Endodermal cell (in vitro differentiated cells): Measurements from ENCODE around the gene KHDC4. TPM values are rescaled to one million over a fixed set of nuclear protein-coding genes. Genes with fewer than 3 reads are reported as not detected.

Experiments used
- DNase-seq: peaks from one replicate; pipeline ENCODE4 v3.0.0-alpha.2; 2017
- H3K27ac ChIP-seq: 2 replicates; pipeline ENCODE4 v1.5.1; 2013; ENCODE audit warnings: mild to moderate bottlenecking, low read depth, low read length, moderate library complexity
- H3K27me3 ChIP-seq: 2 replicates; pipeline ENCODE4 v1.6.1; 2013; ENCODE audit warnings: mild to moderate bottlenecking, low read length, moderate library complexity; ENCODE audit not compliant: insufficient read depth, control insufficient read depth, poor library complexity, severe bottlenecking
- H3K36me3 ChIP-seq: 2 replicates; pipeline ENCODE4 v1.7.0; 2013; ENCODE audit warnings: mild to moderate bottlenecking, low read length, moderate library complexity; ENCODE audit not compliant: control insufficient read depth, insufficient read depth
- H3K4me1 ChIP-seq: one replicate; pipeline ENCODE4 v1.7.0; 2013; ENCODE audit warnings: low read length; ENCODE audit not compliant: control insufficient read depth, insufficient read depth
- H3K4me3 ChIP-seq: 2 replicates; pipeline ENCODE4 v1.5.1; 2013; ENCODE audit warnings: mild to moderate bottlenecking, low read length, moderate library complexity
- H3K9ac ChIP-seq: 2 replicates; pipeline ENCODE4 v1.6.1; 2013; ENCODE audit warnings: mild to moderate bottlenecking, low read length, moderate library complexity; ENCODE audit not compliant: poor library complexity, severe bottlenecking; ENCODE audit errors: extremely low read depth
- H3K9me3 ChIP-seq: 2 replicates; pipeline ENCODE4 v1.6.1; 2013; ENCODE audit warnings: mild to moderate bottlenecking, low read length, moderate library complexity; ENCODE audit not compliant: control insufficient read depth
- H3K27ac Mint-ChIP-seq: 2 replicates; pipeline ENCODE4 v1.8.0; 2020; ENCODE audit warnings: mixed read lengths
- H3K27me3 Mint-ChIP-seq: 2 replicates; pipeline ENCODE4 v1.8.0; 2021; ENCODE audit warnings: mild to moderate bottlenecking, mixed read lengths; ENCODE audit not compliant: insufficient read depth
- H3K36me3 Mint-ChIP-seq: 2 replicates; pipeline ENCODE4 v1.8.0; 2020; ENCODE audit warnings: low read depth, mixed read lengths
- H3K4me1 Mint-ChIP-seq: 2 replicates; pipeline ENCODE4 v1.8.0; 2020; ENCODE audit warnings: mixed read lengths
- H3K4me3 Mint-ChIP-seq: 2 replicates; pipeline ENCODE4 v1.8.0; 2020; ENCODE audit warnings: mild to moderate bottlenecking, moderate library complexity, mixed read lengths
- H3K9me3 Mint-ChIP-seq: 2 replicates; pipeline ENCODE4 v1.8.0; 2020; ENCODE audit warnings: mild to moderate bottlenecking, mixed read lengths
- WGBS, 2 experiments: methylation state at CpG; one replicate each; pipeline versions ENCODE4 v1.1.5 to v1.1.7; 2013; ENCODE audit warnings: missing lambda C conversion rate in 2 of 2, mixed read lengths in 1 of 2; ENCODE audit not compliant: insufficient coverage in 1 of 2, insufficient read length in 1 of 2; 5-methylcytosine and 5-hydroxymethylcytosine counted together
- total RNA-seq, 2 donors: library from RNA; stranded (reverse); fragmentation: NEBNext Ultra II Directional in 1 of 2; extraction: Animal tissue kit (Norgen Biotek cat#: 25700) in 1 of 2; gene quantifications; 2 replicates in 1 of 2; 3 replicates in 1 of 2; pipeline ENCODE4 v1.2.1, GENCODE V29; 2021
- TF ChIP-seq, protein P1 (sequence below): fragments of 200-600 bp; sonication (generic); conservative IDR thresholded peaks from 2 replicates; pipeline ENCODE4 v1.5.0; 2021; ENCODE audit warnings: antibody characterized with exemption, mild to moderate bottlenecking

Gene KHDC4
- total RNA-seq, 2 donors from 2014 or later: 67.7 to 76.2 TPM

DNA sequence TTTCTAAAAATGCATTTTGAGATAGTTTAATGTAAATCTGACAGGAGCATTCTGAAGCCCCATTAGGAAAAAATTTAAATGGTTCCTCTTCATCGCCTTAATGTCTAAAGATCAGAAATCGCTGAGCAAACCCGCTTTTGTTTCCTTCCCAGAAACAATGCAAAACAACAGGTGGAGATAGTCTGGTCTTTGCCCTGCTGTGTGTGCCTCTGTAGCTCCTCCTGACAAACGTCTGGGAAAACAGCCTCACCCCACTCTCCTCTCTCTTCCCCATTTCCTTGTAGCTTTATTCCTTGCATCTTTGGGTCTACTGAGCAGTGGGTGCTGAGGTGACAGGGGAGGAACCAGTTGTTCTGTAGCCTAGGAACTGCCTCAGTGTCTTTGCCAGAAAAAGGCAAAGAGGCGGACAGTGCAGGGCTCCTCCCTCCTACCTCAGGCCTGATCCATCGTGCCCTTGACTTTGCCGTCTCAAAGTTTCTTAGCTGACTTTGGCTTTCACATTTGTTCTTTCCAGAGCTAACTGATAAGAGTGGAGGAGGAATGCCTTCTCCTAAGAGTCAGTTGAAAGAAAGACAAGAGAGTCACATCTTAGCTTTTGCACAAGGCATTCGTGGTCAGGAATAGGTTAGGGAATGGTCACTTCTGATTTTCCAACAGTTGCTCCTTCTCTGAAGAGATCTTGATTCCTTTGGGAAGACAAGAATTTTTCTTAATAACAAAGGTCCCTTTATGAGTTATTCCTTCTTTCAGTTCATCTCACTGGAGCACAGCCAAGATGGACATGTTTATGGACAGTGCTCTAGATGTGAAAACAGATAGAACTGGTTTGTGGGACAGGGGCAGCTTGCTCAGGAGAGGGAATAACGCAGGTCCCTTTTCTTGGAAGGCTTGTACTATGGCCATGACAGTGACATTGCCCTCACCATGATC lies 49.9 kb downstream of the KHDC4 start:
- Mint-ChIP-seq H3K36me3 (no peaks in the 10 kb centered on the region), H3K4me3 (no peak overlapping the region), H3K4me1 (peaks cover 10% of the 10 kb centered on the region), H3K27ac (no peak overlapping the region), H3K9me3 (no peaks in the 10 kb centered on the region), H3K27me3 (peaks cover 5% of the 10 kb centered on the region)
- no peaks in the 10 kb centered on the region for H3K36me3 ChIP-seq
- no peak for DNase-seq
- no peak overlapping the region for H3K4me3 ChIP-seq
- no peaks in the 10 kb centered on the region for H3K4me1 ChIP-seq
- peaks cover 22% of the 10 kb centered on the region for H3K27me3 ChIP-seq
- no peak overlapping the region for H3K9ac ChIP-seq
- no peak overlapping the region for H3K27ac ChIP-seq
- TF ChIP-seq, protein P1, sequence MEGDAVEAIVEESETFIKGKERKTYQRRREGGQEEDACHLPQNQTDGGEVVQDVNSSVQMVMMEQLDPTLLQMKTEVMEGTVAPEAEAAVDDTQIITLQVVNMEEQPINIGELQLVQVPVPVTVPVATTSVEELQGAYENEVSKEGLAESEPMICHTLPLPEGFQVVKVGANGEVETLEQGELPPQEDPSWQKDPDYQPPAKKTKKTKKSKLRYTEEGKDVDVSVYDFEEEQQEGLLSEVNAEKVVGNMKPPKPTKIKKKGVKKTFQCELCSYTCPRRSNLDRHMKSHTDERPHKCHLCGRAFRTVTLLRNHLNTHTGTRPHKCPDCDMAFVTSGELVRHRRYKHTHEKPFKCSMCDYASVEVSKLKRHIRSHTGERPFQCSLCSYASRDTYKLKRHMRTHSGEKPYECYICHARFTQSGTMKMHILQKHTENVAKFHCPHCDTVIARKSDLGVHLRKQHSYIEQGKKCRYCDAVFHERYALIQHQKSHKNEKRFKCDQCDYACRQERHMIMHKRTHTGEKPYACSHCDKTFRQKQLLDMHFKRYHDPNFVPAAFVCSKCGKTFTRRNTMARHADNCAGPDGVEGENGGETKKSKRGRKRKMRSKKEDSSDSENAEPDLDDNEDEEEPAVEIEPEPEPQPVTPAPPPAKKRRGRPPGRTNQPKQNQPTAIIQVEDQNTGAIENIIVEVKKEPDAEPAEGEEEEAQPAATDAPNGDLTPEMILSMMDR: no peak
- WGBS, 2 experiments: 78 to 85% methylated on average over 4 to 9 of the region's 9 CpGs
- H3K9me3 ChIP-seq: no peaks in the 10 kb centered on the region

DNA sequence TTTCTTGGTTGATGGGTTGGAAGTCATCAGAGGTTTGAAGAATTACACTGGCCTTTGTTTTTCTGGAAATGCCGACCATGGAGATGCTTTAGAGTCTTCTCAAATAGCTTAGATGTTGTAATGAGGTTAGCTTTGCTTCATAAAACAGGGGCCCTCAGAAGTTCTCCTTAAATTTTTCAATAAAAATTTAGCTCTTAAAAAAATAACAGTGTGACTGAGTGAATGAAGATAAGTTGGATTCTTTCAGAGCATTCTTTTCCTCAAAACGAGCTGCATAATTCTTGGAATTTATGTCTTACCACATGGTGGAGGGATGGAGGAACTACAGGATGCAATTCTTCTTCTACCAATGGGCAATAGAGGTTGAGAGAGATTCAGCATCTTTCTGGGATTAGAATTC lies 51.4 kb downstream of the KHDC4 start:
- no peak for DNase-seq
- TF ChIP-seq, protein P1: peak; percentile 36
- H3K4me1 Mint-ChIP-seq: peaks cover 10% of the 10 kb centered on the region
- Histone ChIP-seq H3K9ac (no peak overlapping the region), H3K27ac (no peak overlapping the region), H3K36me3 (no peaks in the 10 kb centered on the region), H3K4me1 (no peaks in the 10 kb centered on the region), H3K9me3 (no peaks in the 10 kb centered on the region), H3K27me3 (peaks cover 22% of the 10 kb centered on the region), H3K4me3 (no peak overlapping the region)
- H3K36me3 Mint-ChIP-seq: no peaks in the 10 kb centered on the region
- peaks cover 5% of the 10 kb centered on the region for H3K27me3 Mint-ChIP-seq
- no peak overlapping the region for H3K4me3 Mint-ChIP-seq
- whole genome bisulfite sequencing, 2 experiments: 86 to 96% methylated on average over 1 to 2 of the region's 2 CpGs
- no peaks in the 10 kb centered on the region for H3K9me3 Mint-ChIP-seq
- no peak overlapping the region for H3K27ac Mint-ChIP-seq

DNA sequence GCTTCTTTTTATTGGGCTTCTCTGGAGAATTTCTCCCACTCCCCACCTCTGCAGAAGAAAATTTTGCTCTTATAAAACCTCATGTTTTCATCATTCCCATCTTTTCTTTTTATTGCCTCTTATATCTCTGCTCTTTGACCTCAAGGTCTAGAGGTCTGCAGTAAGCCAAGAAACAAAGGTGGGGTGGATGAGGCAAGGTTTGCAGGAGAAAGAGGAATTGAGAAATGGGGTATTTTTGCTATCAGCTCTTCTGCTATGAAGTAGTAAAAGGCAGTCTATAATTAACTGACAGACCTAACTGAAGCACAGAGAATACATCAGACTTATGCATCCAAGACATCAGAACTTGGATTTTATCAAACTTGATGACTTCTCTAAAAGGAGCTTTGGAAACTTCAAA lies 52.0 kb downstream of the KHDC4 start:
- Histone ChIP-seq H3K9me3 (no peaks in the 10 kb centered on the region), H3K4me1 (no peaks in the 10 kb centered on the region), H3K4me3 (no peak overlapping the region), H3K36me3 (no peaks in the 10 kb centered on the region), H3K27me3 (peaks cover 22% of the 10 kb centered on the region), H3K27ac (no peak overlapping the region), H3K9ac (no peak overlapping the region)
- H3K36me3 Mint-ChIP-seq: no peaks in the 10 kb centered on the region
- H3K4me3 Mint-ChIP-seq: no peak overlapping the region
- peaks cover 5% of the 10 kb centered on the region for H3K27me3 Mint-ChIP-seq
- H3K9me3 Mint-ChIP-seq: no peaks in the 10 kb centered on the region
- DNase-seq: no peak
- peaks cover 10% of the 10 kb centered on the region for H3K4me1 Mint-ChIP-seq
- H3K27ac Mint-ChIP-seq: no peak overlapping the region
- TF ChIP-seq, protein P1: no peak
